Measurements from ENCODE around the gene HIVEP3. TPM values are rescaled to one million over a fixed set of nuclear protein-coding genes. Genes with fewer than 3 reads are reported as not detected.
A peak's percentile ranks its signal among the peaks of the same experiment; 100 is the strongest.

HIVEP3 gene
- total RNA-seq, 1 donor from 2014 or later = 8.9 TPM

DNA sequence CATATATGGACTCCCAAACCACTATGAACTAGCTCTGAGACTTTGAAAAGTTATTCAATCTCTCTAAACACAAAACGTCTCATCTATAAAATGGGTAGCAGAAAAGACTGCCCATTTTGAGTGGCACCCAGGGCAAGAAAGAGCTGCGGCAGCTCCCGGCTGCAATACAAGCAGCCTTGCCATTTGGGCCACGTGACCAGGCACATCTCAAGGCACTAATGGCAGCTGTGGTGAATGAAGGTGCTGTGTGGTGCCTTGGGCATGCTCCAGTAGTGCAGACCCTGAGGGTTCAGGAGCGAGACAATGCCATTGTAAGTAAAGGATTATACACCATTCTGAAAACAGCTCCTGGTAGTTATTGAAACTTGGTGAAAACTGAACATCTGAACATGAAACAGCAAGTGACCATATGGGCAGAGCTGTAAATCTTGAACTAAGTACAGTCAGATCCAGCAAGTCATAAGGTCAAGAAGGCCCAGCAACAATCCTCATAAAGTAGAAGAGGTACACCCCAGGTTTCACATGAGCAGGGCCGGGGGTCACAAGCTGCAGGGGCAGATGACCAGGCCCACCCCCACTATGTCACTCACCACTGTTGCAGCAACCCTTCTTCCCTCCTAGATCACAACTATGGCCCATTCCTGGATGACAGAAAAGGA is 39.4 kb upstream of the HIVEP3 start:
- H3K4me1 Mint-ChIP-seq (ENCODE audit: low read depth, unreplicated experiment) = peaks cover 28% of the 10 kb centered on the region
- Histone ChIP-seq H3K9me3 (ENCODE audit: insufficient read depth, low read depth, low read length) (no peaks in the 10 kb centered on the region), H3K79me2 (ENCODE audit: insufficient read depth, low read length) (peaks cover 28% of the 10 kb centered on the region), H4K20me1 (ENCODE audit: insufficient read depth, low read length) (no peaks in the 10 kb centered on the region), H3K4me2 (ENCODE audit: low read length) (peak overlapping the region; percentile 77), H3K36me3 (ENCODE audit: insufficient read depth, low read length) (no peaks in the 10 kb centered on the region), H3K4me1 (ENCODE audit: insufficient read depth, low read length) (peaks cover 52% of the 10 kb centered on the region), H3K9ac (ENCODE audit: low read length) (no peak overlapping the region), H3K27me3 (ENCODE audit: insufficient read depth, low read length) (no peaks in the 10 kb centered on the region), H3K4me3 (ENCODE audit: insufficient read depth, low read depth, low read length) (no peak overlapping the region), H2AFZ (ENCODE audit: low read depth, low read length) (no peak overlapping the region), H3K27ac (ENCODE audit: low read depth, low read length) (peak overlapping the region; percentile 51)
- no peak for DNase-seq (ENCODE audit: low read depth)
- FAIRE-seq = no peak
- peaks cover 3% of the 10 kb centered on the region for H3K27me3 Mint-ChIP-seq (ENCODE audit: low read depth, unreplicated experiment)
- H3K27ac Mint-ChIP-seq (ENCODE audit: unreplicated experiment) = no peak overlapping the region
- no peaks in the 10 kb centered on the region for H3K9me3 Mint-ChIP-seq (ENCODE audit: unreplicated experiment)
- H3K36me3 Mint-ChIP-seq (ENCODE audit: low read depth, unreplicated experiment) = no peaks in the 10 kb centered on the region
- no peak for TF ChIP-seq EZH2 (IDR thresholded peaks at IDR 0.05; ENCODE audit: insufficient read depth, low read length)
- TF ChIP-seq, protein P1, sequence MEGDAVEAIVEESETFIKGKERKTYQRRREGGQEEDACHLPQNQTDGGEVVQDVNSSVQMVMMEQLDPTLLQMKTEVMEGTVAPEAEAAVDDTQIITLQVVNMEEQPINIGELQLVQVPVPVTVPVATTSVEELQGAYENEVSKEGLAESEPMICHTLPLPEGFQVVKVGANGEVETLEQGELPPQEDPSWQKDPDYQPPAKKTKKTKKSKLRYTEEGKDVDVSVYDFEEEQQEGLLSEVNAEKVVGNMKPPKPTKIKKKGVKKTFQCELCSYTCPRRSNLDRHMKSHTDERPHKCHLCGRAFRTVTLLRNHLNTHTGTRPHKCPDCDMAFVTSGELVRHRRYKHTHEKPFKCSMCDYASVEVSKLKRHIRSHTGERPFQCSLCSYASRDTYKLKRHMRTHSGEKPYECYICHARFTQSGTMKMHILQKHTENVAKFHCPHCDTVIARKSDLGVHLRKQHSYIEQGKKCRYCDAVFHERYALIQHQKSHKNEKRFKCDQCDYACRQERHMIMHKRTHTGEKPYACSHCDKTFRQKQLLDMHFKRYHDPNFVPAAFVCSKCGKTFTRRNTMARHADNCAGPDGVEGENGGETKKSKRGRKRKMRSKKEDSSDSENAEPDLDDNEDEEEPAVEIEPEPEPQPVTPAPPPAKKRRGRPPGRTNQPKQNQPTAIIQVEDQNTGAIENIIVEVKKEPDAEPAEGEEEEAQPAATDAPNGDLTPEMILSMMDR (IDR thresholded peaks at IDR 0.05; ENCODE audit: insufficient read depth, low read depth, low read length) = no peak
- H3K4me3 Mint-ChIP-seq (ENCODE audit: unreplicated experiment) = no peak overlapping the region

DNA sequence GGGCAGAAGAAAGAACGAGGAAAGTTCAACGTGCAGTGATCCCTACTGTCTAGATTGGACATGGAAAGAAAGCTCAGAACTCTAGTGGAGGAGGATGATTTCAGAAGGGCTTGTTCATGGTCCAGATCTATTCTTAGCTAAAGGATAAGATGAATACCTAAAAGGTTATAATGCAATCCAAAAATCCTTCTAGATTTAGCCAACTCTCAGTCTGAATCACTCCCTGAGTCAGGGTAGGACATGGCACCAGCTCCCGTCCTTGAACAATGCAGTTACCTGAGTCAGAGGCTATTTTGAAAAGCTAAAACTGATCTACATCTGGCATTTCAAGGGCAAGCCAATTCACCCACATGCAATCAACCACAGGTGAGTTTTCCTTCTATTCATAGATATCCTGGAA is 38.8 kb upstream of the HIVEP3 start:
- no peak overlapping the region for H2AFZ ChIP-seq (ENCODE audit: low read depth, low read length)
- H4K20me1 ChIP-seq (ENCODE audit: insufficient read depth, low read length) = no peaks in the 10 kb centered on the region
- Mint-ChIP-seq H3K9me3 (ENCODE audit: unreplicated experiment) (no peaks in the 10 kb centered on the region), H3K27ac (ENCODE audit: unreplicated experiment) (no peak overlapping the region), H3K4me1 (ENCODE audit: low read depth, unreplicated experiment) (peaks cover 28% of the 10 kb centered on the region), H3K27me3 (ENCODE audit: low read depth, unreplicated experiment) (peaks cover 3% of the 10 kb centered on the region), H3K36me3 (ENCODE audit: low read depth, unreplicated experiment) (no peaks in the 10 kb centered on the region), H3K4me3 (ENCODE audit: unreplicated experiment) (no peak overlapping the region)
- H3K79me2 ChIP-seq (ENCODE audit: insufficient read depth, low read length) = peaks cover 32% of the 10 kb centered on the region
- no peaks in the 10 kb centered on the region for H3K9me3 ChIP-seq (ENCODE audit: insufficient read depth, low read depth, low read length)
- no peaks in the 10 kb centered on the region for H3K27me3 ChIP-seq (ENCODE audit: insufficient read depth, low read length)
- FAIRE-seq (peak; percentile 84), DNase-seq (ENCODE audit: low read depth) (peak; percentile 91)
- peak overlapping the region; percentile 36 for H3K9ac ChIP-seq (ENCODE audit: low read length)
- peak overlapping the region; percentile 3 for H3K4me3 ChIP-seq (ENCODE audit: insufficient read depth, low read depth, low read length)
- peak overlapping the region; percentile 77 for H3K4me2 ChIP-seq (ENCODE audit: low read length)
- no peaks in the 10 kb centered on the region for H3K36me3 ChIP-seq (ENCODE audit: insufficient read depth, low read length)
- peaks cover 53% of the 10 kb centered on the region for H3K4me1 ChIP-seq (ENCODE audit: insufficient read depth, low read length)
- peak overlapping the region; percentile 96 for H3K27ac ChIP-seq (ENCODE audit: low read depth, low read length)
- TF ChIP-seq EZH2 (IDR thresholded peaks at IDR 0.05; ENCODE audit: insufficient read depth, low read length) = no peak
- TF ChIP-seq, protein P1 (IDR thresholded peaks at IDR 0.05; ENCODE audit: insufficient read depth, low read depth, low read length) = no peak

Data from astrocyte (in vitro differentiated cells and primary cell).